ENCODE measurements around the gene CES1.
"Not testable (repeated sequence)": the region's sequence is repeated elsewhere in the genome, so short reads cannot be mapped to it uniquely, and the experiment has no call there.

The CES1 gene

DNA sequence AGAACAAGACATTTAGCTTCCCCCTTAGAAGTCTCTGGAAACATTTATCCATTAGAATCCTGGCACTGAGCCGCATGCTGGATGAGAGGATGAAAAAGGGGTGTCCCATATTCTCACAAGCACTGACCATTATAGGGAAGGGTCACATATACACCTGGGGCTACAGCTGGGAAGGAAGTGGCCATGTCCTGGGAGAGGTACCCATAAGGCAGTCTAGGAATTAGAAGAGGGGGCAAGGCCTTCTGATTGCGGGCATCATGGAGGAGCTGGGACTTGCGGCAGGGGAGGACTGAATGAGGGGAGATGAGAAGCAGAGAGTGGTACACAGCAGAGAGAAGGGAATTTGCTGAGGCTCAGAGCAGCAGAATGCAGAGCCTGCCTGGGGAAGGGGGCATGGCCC is 3.7 kb downstream of the CES1 start:
- not testable (repeated sequence) for DNase-seq

DNA sequence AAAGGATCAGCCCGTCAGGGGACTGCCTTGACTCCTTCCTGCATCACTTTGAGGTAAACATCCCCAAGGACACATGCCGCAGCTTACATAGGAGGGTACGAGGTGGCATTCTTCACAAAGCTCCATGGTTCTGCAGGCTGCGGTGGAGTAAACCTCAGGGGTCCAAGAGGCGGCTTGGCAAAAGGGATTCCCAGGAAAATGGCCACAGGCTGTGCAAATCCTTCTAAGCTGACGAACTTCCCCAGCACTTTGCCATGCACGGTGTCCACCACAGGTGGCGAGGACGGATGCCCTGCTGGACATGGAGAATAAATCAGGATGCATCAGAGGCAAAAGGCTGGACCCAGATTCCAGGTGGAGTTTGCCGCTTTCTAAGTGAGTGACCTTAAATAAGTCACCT is 4.2 kb downstream of the CES1 start:
- DNase-seq = no peak

DNA sequence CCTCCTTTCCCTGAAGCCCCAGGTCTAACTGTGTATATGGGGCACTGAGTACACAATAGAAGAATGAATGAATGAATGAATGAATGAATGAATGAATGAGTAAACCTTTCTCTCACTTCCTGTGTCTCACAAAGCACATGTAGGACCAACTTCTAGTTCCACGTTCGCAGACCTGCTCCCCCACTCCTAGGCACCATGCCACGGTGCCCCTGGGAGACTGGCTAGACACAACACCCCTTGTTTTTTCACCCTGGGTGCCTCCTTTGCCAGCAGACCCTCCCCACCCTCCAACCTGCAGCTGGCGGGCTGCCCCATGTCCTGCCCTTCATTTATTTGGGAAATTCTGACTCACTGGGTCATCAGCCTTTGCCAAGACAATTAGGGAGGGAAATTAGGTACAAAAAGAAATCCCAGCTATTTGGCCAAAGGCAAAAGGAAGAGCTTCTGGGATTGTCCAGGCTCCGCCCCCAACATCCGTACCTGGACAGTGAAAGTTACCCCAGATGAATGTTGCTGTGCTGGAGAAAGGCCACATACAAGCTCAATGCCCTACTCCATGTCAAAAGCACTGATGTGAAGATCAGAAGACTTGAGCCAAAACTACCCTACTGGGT is 7.7 kb downstream of the CES1 start:
- DNase-seq = no peak

DNA sequence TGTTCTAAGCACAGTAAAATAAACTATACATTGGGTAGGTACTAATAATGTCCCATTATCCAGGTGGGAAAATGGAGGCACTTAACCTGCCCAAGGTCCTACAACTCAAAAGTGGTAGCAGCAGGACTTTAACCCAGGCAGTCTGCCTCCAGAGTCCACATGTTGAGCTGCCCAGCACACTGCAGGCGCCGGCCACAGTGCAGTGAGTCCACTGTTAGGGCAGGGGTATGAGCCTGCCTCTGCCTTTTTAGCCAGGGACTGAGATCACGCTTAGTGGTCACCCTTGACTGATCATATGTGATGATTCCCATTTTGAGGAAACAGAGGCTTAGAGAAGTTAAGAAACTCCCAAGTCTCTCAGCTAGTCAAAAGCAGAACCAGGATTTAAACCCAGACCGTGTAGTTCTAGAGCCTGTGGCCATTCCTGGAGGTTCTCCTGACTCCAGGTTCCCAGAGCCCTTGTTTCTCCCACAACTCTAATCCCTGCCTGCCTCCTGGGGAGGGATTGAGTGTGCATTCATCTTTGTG is 8.4 kb downstream of the CES1 start:
- no peak for DNase-seq

DNA sequence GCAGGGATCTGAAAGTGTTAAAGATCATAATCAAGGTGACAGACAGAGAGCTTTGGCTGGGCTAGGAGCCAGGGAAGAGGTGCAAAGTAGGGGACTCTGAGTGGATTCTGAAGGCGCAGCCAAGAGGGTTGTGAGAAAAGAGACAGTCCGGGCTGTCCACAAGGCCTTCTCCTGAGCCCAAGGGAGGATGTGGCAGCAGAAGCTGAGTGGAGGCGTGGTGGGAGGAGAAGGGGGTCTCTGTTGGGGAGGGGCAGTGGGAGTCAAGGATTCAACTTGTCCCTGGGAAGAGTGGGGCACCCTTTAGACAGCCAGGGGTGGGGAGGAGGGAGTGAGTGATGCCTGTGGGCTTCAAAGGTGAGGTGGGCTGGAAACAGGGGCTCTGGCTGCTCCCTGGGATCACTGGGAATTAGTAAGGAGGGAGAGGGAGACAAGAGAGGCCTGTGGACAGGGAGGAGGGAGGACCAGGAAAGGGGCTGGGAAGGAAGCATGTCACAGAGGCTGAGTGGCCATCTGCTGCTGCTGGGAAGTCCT is 10.6 kb downstream of the CES1 start:
- no peak for DNase-seq

DNA sequence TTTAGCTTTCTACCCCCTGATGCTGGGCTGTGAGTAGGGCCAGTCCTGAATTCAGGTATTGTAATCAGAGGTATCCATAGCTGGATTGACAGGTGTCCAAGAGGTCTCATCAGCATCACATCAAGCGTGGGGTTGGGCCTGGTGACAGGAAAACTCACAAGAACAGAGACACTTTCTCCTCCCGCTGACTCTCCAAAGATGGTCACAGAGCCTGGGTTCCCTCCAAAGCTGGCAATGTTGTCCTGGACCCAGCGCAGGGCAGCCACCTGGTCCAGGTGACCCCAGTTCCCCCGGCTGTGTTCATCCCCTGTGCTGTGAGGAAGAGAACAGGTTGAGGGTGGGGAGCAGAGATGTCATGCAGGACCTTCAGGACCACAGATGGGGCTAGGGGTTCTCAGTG is 11.7 kb downstream of the CES1 start:
- DNase-seq = no peak

DNA sequence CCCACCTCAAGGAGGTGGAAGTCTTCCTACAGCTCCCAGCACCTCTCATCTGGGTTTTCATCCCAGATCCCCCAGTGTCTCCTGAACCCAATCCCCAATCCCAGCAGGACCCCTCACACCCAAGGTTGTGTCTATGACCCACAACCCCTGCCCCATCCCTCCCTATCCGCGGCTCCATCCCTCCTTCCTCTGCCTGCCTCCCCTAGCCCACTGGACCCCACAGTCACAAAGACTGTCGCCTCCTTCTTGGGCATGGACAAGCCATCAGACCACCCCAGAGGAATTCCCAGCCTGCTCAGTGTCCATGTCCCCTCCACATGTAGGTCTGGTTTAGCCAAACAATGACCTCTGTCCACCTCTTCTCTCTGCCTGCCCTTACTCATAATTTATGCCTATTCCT is 12.3 kb downstream of the CES1 start:
- DNase-seq = no peak

DNA sequence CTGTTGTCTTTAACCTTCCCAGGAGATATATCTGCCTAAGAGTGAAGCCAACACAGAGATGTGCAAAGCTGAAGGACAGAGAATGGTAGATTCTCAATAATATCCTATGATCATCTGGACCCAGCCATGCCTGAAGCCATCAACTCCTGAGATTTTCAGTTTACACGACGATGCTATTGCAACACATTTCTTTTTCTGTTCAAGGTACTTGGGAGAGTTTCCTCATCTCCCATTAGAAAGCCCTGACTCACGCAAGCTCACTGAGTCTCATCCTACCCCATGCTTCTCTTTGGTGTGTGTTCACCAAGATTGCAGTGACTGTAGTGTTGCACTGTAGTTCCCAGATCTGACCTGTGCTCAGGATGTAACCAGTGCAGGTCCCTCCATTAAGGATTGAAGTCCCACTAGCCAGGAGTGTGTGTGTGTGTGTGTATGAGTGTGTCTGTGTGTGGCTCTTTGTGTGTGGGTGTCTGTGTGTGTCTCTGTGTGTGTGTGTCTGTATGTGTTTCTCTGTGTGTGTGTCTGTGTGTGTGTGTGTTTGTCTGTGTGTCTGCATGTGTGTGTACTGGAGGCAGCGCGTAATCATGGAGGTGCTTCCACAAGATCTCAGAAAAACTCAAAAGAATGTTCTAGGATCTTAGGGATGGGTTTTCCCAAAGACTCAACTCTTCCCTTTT is 15.5 kb downstream of the CES1 start:
- DNase-seq = no peak

DNA sequence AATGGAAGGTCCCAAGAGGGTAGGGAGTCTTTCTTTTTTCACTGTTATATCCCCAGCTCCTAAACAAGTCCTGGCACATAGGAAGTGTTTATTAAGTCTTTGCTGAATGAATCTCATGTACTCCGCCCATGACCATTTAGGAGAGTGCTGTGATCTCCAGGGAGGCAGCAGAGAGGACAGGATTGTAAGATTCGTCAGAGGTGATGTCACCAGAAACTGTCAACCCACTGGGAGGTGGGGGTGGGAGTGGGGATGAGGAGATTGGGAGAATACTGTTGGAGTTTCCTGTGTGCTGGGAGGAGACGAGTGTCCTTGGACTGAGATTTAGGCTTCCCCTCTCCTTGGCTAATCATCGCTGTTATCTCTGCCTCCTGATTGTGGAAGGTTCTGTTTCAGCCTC is 16.7 kb downstream of the CES1 start:
- DNase-seq = not testable (repeated sequence)

DNA sequence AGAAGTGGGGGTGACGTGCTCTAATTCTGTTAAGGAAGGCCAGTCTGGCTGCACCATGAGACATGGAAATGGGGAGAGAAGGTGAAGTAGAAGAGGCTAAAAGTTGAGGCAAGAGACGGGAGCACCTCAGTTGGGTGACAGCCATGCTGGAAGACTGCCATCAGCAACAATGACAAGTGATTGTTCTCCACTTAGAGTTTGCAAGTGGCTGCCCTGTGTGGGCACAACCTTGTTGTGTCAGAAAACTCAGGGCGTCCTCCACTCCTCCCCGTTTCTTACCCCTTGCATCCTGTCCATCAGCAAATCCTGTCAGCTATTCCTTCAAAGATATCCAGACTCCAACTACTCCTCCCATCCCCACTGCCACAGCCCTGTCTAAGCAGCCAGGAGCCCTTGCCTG is 17.6 kb downstream of the CES1 start:
- DNase-seq = no peak

DNA sequence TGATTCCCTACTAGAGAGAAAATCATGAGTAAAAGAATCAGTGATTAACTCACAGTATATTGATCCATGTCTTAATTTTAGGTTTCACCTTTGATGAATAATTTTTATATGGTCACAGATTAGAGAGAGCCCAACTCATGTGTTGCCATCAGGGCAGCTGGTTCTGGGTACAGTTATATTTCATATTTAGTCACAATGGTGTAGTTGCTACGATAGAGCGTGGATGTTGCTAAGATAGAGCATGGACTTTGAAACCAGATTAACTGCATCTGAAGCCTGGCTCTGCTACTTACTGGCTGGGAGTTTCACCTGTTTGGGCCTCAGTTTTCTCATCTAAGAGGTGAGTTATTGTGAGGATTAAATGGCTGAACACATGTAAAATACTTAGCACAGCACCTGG is 18.7 kb downstream of the CES1 start:
- DNase-seq = not testable (repeated sequence)

DNA sequence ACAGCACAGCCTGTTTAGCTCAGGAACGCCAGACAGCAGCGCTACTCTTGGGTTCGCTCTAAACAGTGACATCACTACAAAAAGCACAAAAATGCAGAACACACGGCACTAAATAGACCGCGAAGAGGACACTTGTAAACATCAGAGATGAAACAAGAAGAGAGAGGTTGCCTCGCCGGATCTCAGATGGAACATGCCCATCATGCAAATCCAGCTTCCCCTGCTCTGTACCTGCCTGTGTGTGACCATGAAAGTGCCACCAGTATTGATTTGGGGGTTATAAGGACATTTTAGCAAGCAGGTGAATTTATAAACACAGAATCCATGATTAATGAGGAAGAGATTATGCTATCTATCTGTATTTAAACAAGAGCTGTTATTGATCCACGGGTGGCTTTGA is 19.2 kb downstream of the CES1 start:
- not testable (repeated sequence) for DNase-seq

DNA sequence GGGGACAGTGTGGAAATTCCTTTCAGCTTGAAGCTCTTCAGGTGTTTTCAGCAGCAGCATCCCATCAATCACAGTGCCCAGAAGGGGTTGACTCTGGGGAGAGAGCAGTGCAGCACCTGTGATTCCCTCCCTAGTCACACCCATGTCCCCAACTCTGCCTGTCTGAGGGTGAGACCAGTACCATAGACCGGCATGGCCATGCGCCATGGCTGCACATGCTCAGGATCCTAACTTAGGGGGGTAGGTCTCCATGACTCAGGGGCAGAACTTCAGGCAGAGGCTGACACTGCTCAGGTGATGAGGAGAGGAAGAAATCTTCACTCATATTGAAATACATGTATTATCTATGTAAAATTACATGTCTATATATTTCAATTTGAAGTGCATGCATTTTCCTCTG is 19.9 kb downstream of the CES1 start:
- no peak for DNase-seq

DNA sequence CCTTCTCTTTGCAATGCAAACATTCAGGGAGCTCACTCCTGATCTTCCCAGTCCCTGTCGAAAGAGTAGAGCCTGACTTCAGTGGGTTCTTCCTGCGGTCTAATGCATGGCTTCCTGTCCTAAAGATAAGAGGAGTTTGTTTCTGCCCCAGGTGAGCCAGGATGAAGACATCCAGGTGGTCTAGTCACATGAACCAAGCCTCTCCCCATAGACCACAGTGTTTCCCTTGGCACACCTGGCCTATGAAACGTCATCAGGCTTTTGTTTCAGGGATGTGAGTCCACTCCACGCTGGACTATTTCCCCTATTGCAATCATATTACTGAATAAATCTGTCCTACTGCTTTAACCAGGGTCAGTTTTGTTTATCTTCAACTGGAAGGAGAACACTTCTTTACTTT is 21.1 kb downstream of the CES1 start:
- DNase-seq = no peak

DNA sequence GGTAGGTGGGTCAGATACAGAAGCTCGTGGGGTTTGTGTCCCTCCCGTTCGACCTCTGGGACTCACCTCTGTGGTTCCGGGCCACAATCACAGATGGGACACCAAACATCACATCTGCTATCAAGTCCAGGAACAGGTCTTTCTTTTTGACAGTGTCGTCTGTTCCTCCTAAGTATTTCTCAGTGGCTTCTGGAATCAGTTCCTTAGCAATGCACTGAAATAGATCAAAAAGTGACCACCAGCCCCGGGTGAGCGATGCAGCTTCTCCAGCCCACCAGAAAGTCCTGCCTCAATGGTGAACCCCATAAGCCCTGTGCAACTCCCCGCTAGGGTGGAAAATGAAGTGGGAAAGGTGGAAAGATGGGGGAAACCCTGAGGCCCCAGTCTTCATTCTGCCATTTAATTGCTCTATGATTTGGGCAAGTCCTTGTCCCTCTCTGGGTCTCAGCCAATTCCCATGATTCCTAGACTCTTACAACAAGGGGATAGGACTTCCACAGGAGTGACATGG is 22.4 kb downstream of the CES1 start:
- DNase-seq = no peak

DNA sequence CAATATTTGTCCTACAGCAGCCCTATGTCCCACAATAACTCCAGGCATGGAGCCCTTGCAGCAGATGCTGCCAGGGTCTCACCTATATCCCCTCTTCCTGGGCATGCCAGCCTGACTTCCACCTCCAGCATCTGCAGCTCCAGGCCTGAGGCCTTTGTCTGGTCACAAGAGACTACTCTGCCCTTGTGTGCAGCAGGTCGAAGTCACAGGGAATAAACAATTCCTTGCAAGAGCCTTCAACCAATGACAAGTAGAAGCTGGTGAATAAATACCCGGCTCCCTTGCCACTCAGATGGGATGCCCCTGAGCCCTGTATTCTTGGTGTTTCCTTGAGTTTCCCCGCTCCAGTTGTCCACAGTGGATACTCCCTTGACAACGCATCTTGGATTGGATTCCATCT is 23.0 kb downstream of the CES1 start:
- no peak for DNase-seq

DNA sequence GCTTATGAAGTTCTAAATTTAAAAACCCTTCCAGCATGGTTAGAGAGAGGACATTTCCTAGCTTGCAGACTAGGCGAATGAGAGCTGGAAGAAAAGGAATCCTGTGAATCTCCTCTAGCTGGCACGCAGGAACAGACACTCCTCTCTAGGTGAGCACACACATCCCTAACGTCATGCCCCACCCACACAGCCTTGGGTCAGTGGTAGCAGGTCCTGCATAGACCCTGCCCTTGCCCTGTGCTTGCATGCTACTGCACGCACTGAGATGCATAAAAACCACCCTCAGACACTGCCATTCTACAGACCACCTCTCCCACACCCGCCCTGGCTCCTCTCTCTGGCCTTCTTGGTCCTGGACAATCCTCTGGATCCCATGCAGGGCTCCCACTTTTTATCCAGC is 23.5 kb downstream of the CES1 start:
- DNase-seq = no peak

DNA sequence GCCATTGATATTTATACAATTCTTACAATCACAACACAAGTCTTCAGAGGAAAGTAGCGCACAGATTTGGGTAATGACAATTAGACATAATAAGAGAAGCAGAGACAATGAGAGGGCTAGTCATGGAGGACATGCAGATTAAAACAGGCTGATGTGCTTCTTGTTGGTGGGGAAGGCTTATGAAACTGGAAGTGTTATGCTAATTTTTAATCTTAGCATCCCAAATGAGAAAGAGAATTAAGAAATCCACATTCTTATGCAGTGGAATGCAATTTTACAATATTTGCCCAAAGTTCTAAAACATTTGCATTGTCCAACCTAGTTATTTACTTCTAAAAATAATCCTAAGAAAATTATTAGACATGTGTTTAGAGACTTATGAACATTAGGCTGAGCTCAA is 24.6 kb downstream of the CES1 start:
- not testable (repeated sequence) for DNase-seq

DNA sequence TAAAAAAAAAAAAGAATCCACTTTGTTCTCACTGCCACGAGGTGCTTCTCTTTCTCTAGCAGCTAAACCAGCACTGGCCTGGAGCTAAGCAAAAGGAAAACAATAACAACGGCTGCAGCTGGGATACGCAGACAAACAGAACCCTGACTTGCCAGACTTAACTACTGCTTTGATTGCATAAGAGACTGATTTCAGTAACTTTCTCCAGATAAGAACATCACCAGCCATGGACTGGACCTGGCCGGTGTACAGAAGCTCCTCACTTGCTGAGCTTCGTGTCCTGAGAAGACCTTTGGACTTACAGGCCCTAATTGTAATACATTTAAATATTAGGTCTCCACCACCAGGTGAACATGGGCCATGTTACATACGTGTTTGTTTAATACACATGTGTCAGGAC is 27.8 kb downstream of the CES1 start:
- not testable (repeated sequence) for DNase-seq

DNA sequence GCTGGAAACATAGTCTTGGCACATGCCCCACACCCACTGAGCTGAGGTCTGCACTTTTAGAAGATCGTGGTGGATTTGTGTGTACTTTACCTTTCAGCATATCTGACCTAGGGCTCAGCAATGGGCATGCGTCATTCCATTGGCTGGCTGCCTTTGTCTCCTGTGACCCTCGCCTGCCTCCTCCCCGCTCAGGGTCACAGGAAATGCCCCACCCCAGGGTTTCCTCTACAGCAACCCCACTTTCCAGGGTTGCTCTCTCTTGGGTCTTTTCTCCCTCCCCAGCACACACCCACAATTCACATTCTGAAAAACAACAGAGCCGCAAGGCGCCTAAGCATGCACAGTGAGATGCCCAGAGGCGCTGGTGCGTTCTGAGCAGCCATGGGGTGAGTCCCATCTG is 29.2 kb downstream of the CES1 start:
- not testable (repeated sequence) for DNase-seq

DNA sequence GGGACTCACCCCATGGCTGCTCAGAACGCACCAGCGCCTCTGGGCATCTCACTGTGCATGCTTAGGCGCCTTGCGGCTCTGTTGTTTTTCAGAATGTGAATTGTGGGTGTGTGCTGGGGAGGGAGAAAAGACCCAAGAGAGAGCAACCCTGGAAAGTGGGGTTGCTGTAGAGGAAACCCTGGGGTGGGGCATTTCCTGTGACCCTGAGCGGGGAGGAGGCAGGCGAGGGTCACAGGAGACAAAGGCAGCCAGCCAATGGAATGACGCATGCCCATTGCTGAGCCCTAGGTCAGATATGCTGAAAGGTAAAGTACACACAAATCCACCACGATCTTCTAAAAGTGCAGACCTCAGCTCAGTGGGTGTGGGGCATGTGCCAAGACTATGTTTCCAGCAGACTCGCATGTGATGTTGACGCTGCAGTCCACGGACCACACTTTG is 39.9 kb downstream of the CES1 start:
- not testable (repeated sequence) for DNase-seq

DNA sequence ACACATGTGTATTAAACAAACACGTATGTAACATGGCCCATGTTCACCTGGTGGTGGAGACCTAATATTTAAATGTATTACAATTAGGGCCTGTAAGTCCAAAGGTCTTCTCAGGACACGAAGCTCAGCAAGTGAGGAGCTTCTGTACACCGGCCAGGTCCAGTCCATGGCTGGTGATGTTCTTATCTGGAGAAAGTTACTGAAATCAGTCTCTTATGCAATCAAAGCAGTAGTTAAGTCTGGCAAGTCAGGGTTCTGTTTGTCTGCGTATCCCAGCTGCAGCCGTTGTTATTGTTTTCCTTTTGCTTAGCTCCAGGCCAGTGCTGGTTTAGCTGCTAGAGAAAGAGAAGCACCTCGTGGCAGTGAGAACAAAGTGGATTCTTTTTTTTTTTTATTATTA is 41.4 kb downstream of the CES1 start:
- DNase-seq = not testable (repeated sequence)

DNA sequence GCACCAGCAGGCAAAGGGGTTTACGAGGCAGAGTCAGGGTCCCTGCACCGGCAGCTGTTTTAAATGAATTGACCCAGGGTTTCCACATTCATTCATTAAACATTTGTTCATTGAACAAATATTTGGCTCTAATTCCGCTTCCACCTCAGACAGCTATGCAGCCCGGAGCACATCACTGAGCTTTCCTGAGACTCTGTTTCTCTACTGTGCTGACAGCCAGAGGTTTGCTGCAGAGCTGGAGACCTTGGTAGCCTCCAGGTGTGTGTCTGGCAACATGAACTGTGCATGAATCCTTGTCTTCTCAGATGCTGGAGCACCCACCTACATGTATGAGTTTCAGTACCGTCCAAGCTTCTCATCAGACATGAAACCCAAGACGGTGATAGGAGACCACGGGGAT is 42.7 kb downstream of the CES1 start:
- DNase-seq = not testable (repeated sequence)

DNA sequence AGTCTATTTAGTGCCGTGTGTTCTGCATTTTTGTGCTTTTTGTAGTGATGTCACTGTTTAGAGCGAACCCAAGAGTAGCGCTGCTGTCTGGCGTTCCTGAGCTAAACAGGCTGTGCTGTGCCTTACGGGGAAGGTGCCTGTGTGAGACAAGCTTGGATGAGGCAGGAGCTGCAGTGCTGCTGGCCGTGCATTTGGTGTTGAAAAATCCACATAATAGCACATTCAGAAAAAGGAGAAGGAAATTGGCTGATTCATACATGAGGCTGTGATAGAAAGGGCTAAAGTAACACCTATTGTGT is 50.2 kb downstream of the CES1 start:
- not testable (repeated sequence) for DNase-seq

Data from retina (tissue), 1 donor.